Liver (tissue), 9 donors: ENCODE measurements around the gene PYDC1. TPM values are rescaled to one million over a fixed set of nuclear protein-coding genes. Genes with fewer than 3 reads are reported as not detected.

Experiments
- DNase-seq: peaks from one replicate; pipeline ENCODE4 v3.0.0-alpha.2; 2017; ENCODE audit warnings: low spot score
- H3K27ac ChIP-seq, 2 donors: one replicate each; pipeline ENCODE4 v1.7.0; 2013; ENCODE audit warnings: inconsistent platforms in 2 of 2, low read length in 2 of 2, control low read depth in 1 of 2, low read depth in 1 of 2, mild to moderate bottlenecking in 1 of 2
- H3K27me3 ChIP-seq, 4 donors: one replicate each; pipeline versions ENCODE4 v1.6.1 to v1.7.0; 2013; ENCODE audit warnings: low read length in 3 of 4, inconsistent platforms in 1 of 4, mild to moderate bottlenecking in 1 of 4, moderate library complexity in 1 of 4; ENCODE audit not compliant: control insufficient read depth in 4 of 4, insufficient read depth in 4 of 4
- H3K36me3 ChIP-seq, 4 donors: one replicate each; pipeline versions ENCODE4 v1.6.1 to v1.7.0; 2013; ENCODE audit warnings: low read length in 3 of 4, mild to moderate bottlenecking in 3 of 4, low read depth in 1 of 4, moderate library complexity in 1 of 4; ENCODE audit not compliant: control insufficient read depth in 4 of 4, insufficient read depth in 3 of 4
- H3K4me1 ChIP-seq, 4 donors: one replicate each; pipeline versions ENCODE4 v1.6.1 to v1.7.0; 2013; ENCODE audit warnings: low read length in 3 of 4, mild to moderate bottlenecking in 3 of 4, moderate library complexity in 1 of 4; ENCODE audit not compliant: control insufficient read depth in 4 of 4, insufficient read depth in 4 of 4
- H3K4me3 ChIP-seq, 3 donors: one replicate each; pipeline versions ENCODE4 v1.6.1 to v1.7.0; 2013; ENCODE audit warnings: low read length in 3 of 3, control low read depth in 1 of 3, low read depth in 1 of 3, mild to moderate bottlenecking in 1 of 3
- H3K9ac ChIP-seq, 2 donors: one replicate each; pipeline ENCODE4 v1.7.0; 2013; ENCODE audit warnings: low read length in 2 of 2, mild to moderate bottlenecking in 2 of 2, moderate library complexity in 2 of 2, control low read depth in 1 of 2, low read depth in 1 of 2
- H3K9me3 ChIP-seq, 4 donors: one replicate each; pipeline versions ENCODE4 v1.6.1 to v1.7.0; 2013; ENCODE audit warnings: low read length in 3 of 4; ENCODE audit not compliant: control insufficient read depth in 4 of 4
- EGR1 ChIP-seq, 2 donors: IDR thresholded peaks; 2 replicates each; pipeline ENCODE4 v1.6.1; 2016 to 2018; ENCODE audit warnings: antibody characterized with exemption in 2 of 2, low read depth in 2 of 2
- FOXA1 ChIP-seq: IDR thresholded peaks from 2 replicates; pipeline ENCODE4 v1.6.1; 2016; ENCODE audit warnings: antibody characterized with exemption
- FOXA2 ChIP-seq: IDR thresholded peaks from 2 replicates; pipeline ENCODE4 v1.6.1; 2016; ENCODE audit warnings: antibody characterized with exemption
- GABPA ChIP-seq, 2 donors: IDR thresholded peaks in 1 of 2; conservative IDR thresholded peaks in 1 of 2; 2 replicates each; pipeline ENCODE4 v1.6.1; 2016; ENCODE audit warnings: antibody characterized with exemption in 2 of 2, mild to moderate bottlenecking in 1 of 2, moderate library complexity in 1 of 2
- HNF4A ChIP-seq, 2 donors: conservative IDR thresholded peaks; 2 replicates each; pipeline ENCODE4 v1.6.1; 2016; ENCODE audit warnings: antibody characterized with exemption in 2 of 2, mild to moderate bottlenecking in 2 of 2
- HNF4G ChIP-seq: IDR thresholded peaks from 2 replicates; pipeline ENCODE4 v1.6.1; 2016; ENCODE audit warnings: antibody characterized with exemption
- JUND ChIP-seq, 2 donors: IDR thresholded peaks; 2 replicates each; pipeline ENCODE4 v1.6.1; 2016; ENCODE audit warnings: antibody characterized with exemption in 2 of 2
- NR2F2 ChIP-seq: IDR thresholded peaks from 2 replicates; pipeline ENCODE4 v1.6.1; 2016; ENCODE audit warnings: antibody characterized with exemption
- RAD21 ChIP-seq, 2 donors: IDR thresholded peaks; 2 replicates each; pipeline ENCODE4 v1.6.1; 2016; ENCODE audit warnings: antibody characterized with exemption in 2 of 2, mild to moderate bottlenecking in 2 of 2
- RXRA ChIP-seq, 2 donors: IDR thresholded peaks; 2 replicates each; pipeline ENCODE4 v1.6.1; 2017 to 2018; ENCODE audit warnings: antibody characterized with exemption in 2 of 2, mild to moderate bottlenecking in 1 of 2
- SP1 ChIP-seq: IDR thresholded peaks from 2 replicates; pipeline ENCODE4 v1.6.1; 2018; ENCODE audit warnings: antibody characterized with exemption, mild to moderate bottlenecking
- TAF1 ChIP-seq: conservative IDR thresholded peaks from 2 replicates; pipeline ENCODE4 v1.6.1; 2016; ENCODE audit warnings: antibody characterized with exemption, mild to moderate bottlenecking
- YY1 ChIP-seq: IDR thresholded peaks from 2 replicates; pipeline ENCODE4 v1.6.1; 2016; ENCODE audit warnings: antibody characterized with exemption, mild to moderate bottlenecking
- WGBS: extraction: QIAGEN DNeasy Blood & Tissue Kit; methylation state at CpG from one replicate; pipeline ENCODE4 v1.1.7; 2013; 5-methylcytosine and 5-hydroxymethylcytosine counted together
- polyA plus RNA-seq, 2 donors: library from polyadenylated mRNA; stranded (reverse) in 1 of 2; unstranded in 1 of 2; fragments of 200-250 nt in 1 of 2; fragments of >200 nt in 1 of 2; fragmentation: Nextera tagmentation in 1 of 2; extraction: Ambion mirVana in 1 of 2; gene quantifications; one replicate each; pipeline versions ENCODE4 v1.2.1 to v1.2.3, GENCODE V29; 2013 to 2015
- total RNA-seq, 2 donors: library from RNA; depleted of rRNA; stranded (reverse); fragments of >200 nt; gene quantifications; one replicate each; pipeline ENCODE4 v1.2.3, GENCODE V29; 2014
- TF ChIP-seq, protein P1 (sequence below): IDR thresholded peaks from 2 replicates; pipeline ENCODE4 v1.6.1; 2016; ENCODE audit warnings: antibody characterized with exemption
- TF ChIP-seq, protein P2 (sequence below): IDR thresholded peaks from 2 replicates; pipeline ENCODE4 v1.6.1; 2016; ENCODE audit warnings: antibody characterized with exemption, mild to moderate bottlenecking
- TF ChIP-seq, protein P3 (sequence below): IDR thresholded peaks from 2 replicates; pipeline ENCODE4 v1.6.1; 2016; ENCODE audit warnings: antibody characterized with exemption
- TF ChIP-seq, protein P4 (sequence below): fragments of 150-350 bp; IDR thresholded peaks from 2 replicates; pipeline ENCODE4 v1.5.1; 2017; ENCODE audit warnings: improper control_type of control experiment, low read depth, low read length; ENCODE audit not compliant: missing input control
- TF ChIP-seq, protein P5 (sequence below): IDR thresholded peaks from 2 replicates; pipeline ENCODE4 v1.6.1; 2016; ENCODE audit warnings: antibody characterized with exemption
- donor health status: healthy.
- donor health status: healthy.
- donor health status: healthy.
- donor health status: healthy.
- donor health status: healthy.

Gene PYDC1
- total and polyA plus RNA-seq, 4 donors, result not detected

DNA sequence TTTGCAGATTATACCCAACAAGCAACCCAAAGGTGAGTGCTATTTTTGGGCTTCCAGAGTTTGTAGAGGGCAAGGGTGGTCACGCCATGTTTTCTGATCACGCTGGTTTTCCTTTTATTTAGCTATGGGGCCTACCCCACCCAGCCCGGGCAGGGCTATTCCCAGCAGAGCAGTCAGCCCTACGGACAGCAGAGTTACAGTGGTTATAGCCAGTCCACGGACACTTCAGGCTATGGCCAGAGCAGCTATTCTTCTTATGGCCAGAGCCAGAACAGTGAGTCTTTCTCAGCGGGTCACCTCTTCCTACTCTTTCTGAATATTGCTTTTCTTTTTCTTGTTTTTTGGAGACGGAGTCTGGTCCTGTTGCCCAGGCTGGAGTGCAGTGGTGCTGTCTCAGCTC lies 34.5 kb downstream of the PYDC1 start:
- Histone ChIP-seq H3K36me3 (peaks cover 11 to 43% (median 41%) of the 10 kb centered on the region in 4 donors), H3K27me3 (no peaks in the 10 kb centered on the region), H3K4me3 (no peak overlapping the region), H3K27ac (no peak overlapping the region), H3K4me1 (peaks cover 7 to 37% (median 27%) of the 10 kb centered on the region in 4 donors), H3K9ac (no peak overlapping the region), H3K9me3 (no peaks in the 10 kb centered on the region)
- no peak for DNase-seq
- whole genome bisulfite sequencing, result 70% methylated on average over 7 of the region's 7 CpGs
- TF ChIP-seq SP1 (no peak), RXRA (IDR thresholded peaks at IDR 0.05) (no peak), HNF4A (conservative IDR thresholded peaks at IDR 0.05) (no peak), TAF1 (no peak), NR2F2 (no peak), EGR1 (IDR thresholded peaks at IDR 0.05; ENCODE audit: low read depth in 2 of 2) (no peak), YY1 (no peak), GABPA (IDR thresholded peaks at IDR 0.05 in 1 of 2, conservative IDR thresholded peaks at IDR 0.05 in 1 of 2) (no peak), FOXA2 (no peak), HNF4G (no peak), RAD21 (IDR thresholded peaks at IDR 0.05) (no peak), FOXA1 (no peak)
- TF ChIP-seq, protein P1, sequence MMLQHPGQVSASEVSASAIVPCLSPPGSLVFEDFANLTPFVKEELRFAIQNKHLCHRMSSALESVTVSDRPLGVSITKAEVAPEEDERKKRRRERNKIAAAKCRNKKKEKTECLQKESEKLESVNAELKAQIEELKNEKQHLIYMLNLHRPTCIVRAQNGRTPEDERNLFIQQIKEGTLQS, result no peak
- TF ChIP-seq, protein P2, sequence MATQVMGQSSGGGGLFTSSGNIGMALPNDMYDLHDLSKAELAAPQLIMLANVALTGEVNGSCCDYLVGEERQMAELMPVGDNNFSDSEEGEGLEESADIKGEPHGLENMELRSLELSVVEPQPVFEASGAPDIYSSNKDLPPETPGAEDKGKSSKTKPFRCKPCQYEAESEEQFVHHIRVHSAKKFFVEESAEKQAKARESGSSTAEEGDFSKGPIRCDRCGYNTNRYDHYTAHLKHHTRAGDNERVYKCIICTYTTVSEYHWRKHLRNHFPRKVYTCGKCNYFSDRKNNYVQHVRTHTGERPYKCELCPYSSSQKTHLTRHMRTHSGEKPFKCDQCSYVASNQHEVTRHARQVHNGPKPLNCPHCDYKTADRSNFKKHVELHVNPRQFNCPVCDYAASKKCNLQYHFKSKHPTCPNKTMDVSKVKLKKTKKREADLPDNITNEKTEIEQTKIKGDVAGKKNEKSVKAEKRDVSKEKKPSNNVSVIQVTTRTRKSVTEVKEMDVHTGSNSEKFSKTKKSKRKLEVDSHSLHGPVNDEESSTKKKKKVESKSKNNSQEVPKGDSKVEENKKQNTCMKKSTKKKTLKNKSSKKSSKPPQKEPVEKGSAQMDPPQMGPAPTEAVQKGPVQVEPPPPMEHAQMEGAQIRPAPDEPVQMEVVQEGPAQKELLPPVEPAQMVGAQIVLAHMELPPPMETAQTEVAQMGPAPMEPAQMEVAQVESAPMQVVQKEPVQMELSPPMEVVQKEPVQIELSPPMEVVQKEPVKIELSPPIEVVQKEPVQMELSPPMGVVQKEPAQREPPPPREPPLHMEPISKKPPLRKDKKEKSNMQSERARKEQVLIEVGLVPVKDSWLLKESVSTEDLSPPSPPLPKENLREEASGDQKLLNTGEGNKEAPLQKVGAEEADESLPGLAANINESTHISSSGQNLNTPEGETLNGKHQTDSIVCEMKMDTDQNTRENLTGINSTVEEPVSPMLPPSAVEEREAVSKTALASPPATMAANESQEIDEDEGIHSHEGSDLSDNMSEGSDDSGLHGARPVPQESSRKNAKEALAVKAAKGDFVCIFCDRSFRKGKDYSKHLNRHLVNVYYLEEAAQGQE, result no peak
- TF ChIP-seq, protein P3, sequence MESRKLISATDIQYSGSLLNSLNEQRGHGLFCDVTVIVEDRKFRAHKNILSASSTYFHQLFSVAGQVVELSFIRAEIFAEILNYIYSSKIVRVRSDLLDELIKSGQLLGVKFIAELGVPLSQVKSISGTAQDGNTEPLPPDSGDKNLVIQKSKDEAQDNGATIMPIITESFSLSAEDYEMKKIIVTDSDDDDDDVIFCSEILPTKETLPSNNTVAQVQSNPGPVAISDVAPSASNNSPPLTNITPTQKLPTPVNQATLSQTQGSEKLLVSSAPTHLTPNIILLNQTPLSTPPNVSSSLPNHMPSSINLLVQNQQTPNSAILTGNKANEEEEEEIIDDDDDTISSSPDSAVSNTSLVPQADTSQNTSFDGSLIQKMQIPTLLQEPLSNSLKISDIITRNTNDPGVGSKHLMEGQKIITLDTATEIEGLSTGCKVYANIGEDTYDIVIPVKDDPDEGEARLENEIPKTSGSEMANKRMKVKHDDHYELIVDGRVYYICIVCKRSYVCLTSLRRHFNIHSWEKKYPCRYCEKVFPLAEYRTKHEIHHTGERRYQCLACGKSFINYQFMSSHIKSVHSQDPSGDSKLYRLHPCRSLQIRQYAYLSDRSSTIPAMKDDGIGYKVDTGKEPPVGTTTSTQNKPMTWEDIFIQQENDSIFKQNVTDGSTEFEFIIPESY, result no peak

DNA sequence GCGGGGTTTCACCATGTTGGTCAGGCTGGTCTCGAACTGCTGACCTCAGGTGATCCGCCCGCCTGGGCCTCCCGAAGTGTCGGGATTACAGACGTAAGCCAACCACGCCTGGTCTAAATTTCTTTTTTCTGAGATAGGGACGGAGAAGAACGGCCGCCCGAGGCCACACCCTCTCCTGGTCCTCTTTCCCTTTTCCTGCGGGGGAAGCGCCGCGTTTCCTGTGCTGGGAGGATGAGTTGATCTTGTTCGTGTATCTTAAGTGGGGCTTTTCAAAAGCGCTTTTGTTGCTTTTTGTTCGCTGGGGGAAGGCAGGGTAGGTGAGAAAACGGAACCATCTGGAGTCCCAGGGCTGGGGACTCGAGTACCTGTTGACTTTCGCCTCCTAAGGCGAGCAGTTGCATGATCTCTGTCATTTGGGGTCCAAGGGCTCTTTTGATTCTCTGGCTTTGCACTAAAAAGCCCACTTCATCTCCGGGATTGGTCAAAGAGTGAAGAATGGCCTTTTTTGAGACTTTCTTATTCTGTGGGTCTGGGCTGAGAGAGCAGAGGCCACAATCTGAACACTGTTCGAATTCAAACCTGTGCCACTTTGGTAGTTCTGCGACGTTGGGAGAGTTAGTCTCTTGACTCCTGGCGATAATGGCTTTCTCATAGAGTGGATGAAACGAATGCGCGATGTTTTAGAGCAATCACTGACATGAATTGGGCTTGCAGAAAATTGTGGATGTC lies 35.7 kb downstream of the PYDC1 start:
- Histone ChIP-seq H3K4me3 (peak overlapping the region; percentile 78 to 96 (median 90)), H3K36me3 (peaks cover 8 to 32% (median 29%) of the 10 kb centered on the region in 4 donors), H3K27ac (peak overlapping the region; percentile 93 to 98), H3K27me3 (no peaks in the 10 kb centered on the region), H3K9me3 (no peaks in the 10 kb centered on the region), H3K4me1 (peaks cover 7 to 37% (median 27%) of the 10 kb centered on the region in 4 donors), H3K9ac (peak overlapping the region; percentile 49 to 75)
- TF ChIP-seq, protein P4, sequence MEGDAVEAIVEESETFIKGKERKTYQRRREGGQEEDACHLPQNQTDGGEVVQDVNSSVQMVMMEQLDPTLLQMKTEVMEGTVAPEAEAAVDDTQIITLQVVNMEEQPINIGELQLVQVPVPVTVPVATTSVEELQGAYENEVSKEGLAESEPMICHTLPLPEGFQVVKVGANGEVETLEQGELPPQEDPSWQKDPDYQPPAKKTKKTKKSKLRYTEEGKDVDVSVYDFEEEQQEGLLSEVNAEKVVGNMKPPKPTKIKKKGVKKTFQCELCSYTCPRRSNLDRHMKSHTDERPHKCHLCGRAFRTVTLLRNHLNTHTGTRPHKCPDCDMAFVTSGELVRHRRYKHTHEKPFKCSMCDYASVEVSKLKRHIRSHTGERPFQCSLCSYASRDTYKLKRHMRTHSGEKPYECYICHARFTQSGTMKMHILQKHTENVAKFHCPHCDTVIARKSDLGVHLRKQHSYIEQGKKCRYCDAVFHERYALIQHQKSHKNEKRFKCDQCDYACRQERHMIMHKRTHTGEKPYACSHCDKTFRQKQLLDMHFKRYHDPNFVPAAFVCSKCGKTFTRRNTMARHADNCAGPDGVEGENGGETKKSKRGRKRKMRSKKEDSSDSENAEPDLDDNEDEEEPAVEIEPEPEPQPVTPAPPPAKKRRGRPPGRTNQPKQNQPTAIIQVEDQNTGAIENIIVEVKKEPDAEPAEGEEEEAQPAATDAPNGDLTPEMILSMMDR, result no peak
- TF ChIP-seq NR2F2, result no peak
- TF ChIP-seq EGR1 (IDR thresholded peaks at IDR 0.05; ENCODE audit: low read depth in 2 of 2), result no peak
- TF ChIP-seq FOXA1, result no peak
- no peak for TF ChIP-seq FOXA2
- TF ChIP-seq RAD21 (IDR thresholded peaks at IDR 0.05), result no peak
- TF ChIP-seq YY1, result no peak
- TF ChIP-seq GABPA (IDR thresholded peaks at IDR 0.05 in 1 of 2, conservative IDR thresholded peaks at IDR 0.05 in 1 of 2), result no peak
- TF ChIP-seq JUND (IDR thresholded peaks at IDR 0.05), result no peak
- TF ChIP-seq RXRA (IDR thresholded peaks at IDR 0.05), result no peak
- TF ChIP-seq, protein P5, sequence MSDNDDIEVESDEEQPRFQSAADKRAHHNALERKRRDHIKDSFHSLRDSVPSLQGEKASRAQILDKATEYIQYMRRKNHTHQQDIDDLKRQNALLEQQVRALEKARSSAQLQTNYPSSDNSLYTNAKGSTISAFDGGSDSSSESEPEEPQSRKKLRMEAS, result no peak
- TF ChIP-seq, protein P3, result no peak
- DNase-seq, result peak; percentile 50
- WGBS, result 15% methylated on average over 31 of the region's 31 CpGs
